ENCODE data around the gene MAP4K4. TPM values are rescaled to one million over a fixed set of nuclear protein-coding genes. Genes with fewer than 3 reads are reported as not detected.

Gene MAP4K4
- total and polyA plus RNA-seq, 8 donors = 9.6 to 71.6 (median 23.8) TPM

- Histone ChIP-seq H3K36me3 (peaks cover 14 to 44% (median 37%) of the 10 kb centered on the region in 4 donors), H3K4me3 (no peak overlapping the region), H3K4me1 (no peaks in the 10 kb centered on the region), H3K27me3 (no peaks in the 10 kb centered on the region), H3K27ac (no peak overlapping the region), H3K9me3 (no peaks in the 10 kb centered on the region)
- intact Hi-C loops (cut with DNase I; ENCODE audit: low total_unique reads) = no loop called here
- 45 to 93% (median 89%) methylated on average over 2 of the region's 2 CpGs for WGBS, 5 donors
- DNase-seq = no peak
- TF ChIP-seq POLR2A (IDR thresholded peaks at IDR 0.05) (no peak), POLR2AphosphoS5 (IDR thresholded peaks at IDR 0.05) (no peak), EP300 (IDR thresholded peaks at IDR 0.05) (no peak)
- TF ChIP-seq, protein P1, sequence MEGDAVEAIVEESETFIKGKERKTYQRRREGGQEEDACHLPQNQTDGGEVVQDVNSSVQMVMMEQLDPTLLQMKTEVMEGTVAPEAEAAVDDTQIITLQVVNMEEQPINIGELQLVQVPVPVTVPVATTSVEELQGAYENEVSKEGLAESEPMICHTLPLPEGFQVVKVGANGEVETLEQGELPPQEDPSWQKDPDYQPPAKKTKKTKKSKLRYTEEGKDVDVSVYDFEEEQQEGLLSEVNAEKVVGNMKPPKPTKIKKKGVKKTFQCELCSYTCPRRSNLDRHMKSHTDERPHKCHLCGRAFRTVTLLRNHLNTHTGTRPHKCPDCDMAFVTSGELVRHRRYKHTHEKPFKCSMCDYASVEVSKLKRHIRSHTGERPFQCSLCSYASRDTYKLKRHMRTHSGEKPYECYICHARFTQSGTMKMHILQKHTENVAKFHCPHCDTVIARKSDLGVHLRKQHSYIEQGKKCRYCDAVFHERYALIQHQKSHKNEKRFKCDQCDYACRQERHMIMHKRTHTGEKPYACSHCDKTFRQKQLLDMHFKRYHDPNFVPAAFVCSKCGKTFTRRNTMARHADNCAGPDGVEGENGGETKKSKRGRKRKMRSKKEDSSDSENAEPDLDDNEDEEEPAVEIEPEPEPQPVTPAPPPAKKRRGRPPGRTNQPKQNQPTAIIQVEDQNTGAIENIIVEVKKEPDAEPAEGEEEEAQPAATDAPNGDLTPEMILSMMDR (IDR thresholded peaks at IDR 0.05) = no peak
These were observed 198.4 kb downstream of the MAP4K4 start for GRCh38 chr2:101895819-101896322.

DNA sequence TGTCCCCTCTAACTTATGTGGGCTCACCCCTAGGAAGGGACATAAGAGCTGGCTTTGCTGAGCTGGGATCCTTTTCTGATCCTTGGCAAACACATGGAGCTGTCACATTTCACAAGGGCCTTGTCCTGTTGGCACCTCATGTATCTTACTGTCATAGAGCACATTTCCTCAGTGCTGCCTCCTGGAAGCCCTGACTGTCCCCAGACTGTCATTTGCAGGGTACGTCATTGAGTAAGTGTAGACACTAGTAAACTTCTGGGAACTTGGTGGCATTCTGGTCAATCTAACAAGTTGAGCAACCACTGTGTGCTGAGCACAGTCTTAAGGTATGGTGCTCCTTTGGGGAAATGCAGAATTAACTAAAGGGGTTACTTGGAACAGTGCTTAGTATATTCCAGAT lies 199.8 kb downstream of the MAP4K4 start:
- WGBS, 5 donors = 88 to 100% (median 94%) methylated on average over 1 of the region's 1 CpG
- no peak for DNase-seq
- H3K4me1 ChIP-seq = no peaks in the 10 kb centered on the region
- H3K27ac ChIP-seq = peak overlapping the region in 1 of 5 donors; percentile 29
- H3K9me3 ChIP-seq = peaks cover 0 to 8% (median 6%) of the 10 kb centered on the region in 4 donors
- H3K36me3 ChIP-seq = peaks cover 9 to 31% (median 23%) of the 10 kb centered on the region in 4 donors
- no peak overlapping the region for H3K4me3 ChIP-seq
- TF ChIP-seq POLR2A (IDR thresholded peaks at IDR 0.05) (no peak), POLR2AphosphoS5 (IDR thresholded peaks at IDR 0.05) (no peak), EP300 (IDR thresholded peaks at IDR 0.05) (no peak)
- TF ChIP-seq, protein P1 (IDR thresholded peaks at IDR 0.05) = no peak
- no peaks in the 10 kb centered on the region for H3K27me3 ChIP-seq
- intact Hi-C loops (cut with DNase I; ENCODE audit: low total_unique reads) = no loop called here

DNA sequence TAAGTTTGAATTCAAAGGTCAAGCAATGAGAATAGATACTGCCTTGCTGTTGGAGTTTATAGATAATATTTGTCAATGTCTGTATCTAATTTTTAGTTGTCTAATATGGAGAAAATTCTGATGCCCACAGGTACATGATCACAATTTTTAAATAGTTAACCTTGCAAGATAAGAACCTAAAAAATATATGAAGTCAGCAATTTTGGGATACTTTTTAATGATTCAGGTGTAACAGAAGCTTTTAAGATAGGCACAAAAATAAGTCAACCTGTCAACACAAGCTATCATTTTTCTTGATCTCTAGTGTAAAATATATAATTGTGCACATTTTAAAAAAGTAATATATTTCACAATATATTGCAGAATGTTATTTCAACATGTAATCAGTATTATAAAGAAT lies 201.8 kb downstream of the MAP4K4 start:
- Histone ChIP-seq H3K9me3 (peaks cover 0 to 8% (median 8%) of the 10 kb centered on the region in 4 donors), H3K36me3 (peaks cover 0 to 11% (median 3%) of the 10 kb centered on the region in 4 donors), H3K4me3 (no peak overlapping the region), H3K27me3 (no peaks in the 10 kb centered on the region), H3K4me1 (no peaks in the 10 kb centered on the region), H3K27ac (no peak overlapping the region)
- TF ChIP-seq EP300 (IDR thresholded peaks at IDR 0.05) (no peak), POLR2AphosphoS5 (IDR thresholded peaks at IDR 0.05) (no peak), POLR2A (IDR thresholded peaks at IDR 0.05) (no peak)
- TF ChIP-seq, protein P1 (IDR thresholded peaks at IDR 0.05) = no peak
- DNase-seq = no peak
- intact Hi-C loops (cut with DNase I; ENCODE audit: low total_unique reads) = no loop called here

- no peak overlapping the region for H3K27ac ChIP-seq
- H3K9me3 ChIP-seq = peaks cover 0 to 8% (median 8%) of the 10 kb centered on the region in 4 donors
- TF ChIP-seq POLR2A (IDR thresholded peaks at IDR 0.05) = no peak
- TF ChIP-seq, protein P1 (IDR thresholded peaks at IDR 0.05) = no peak
- TF ChIP-seq POLR2AphosphoS5 (IDR thresholded peaks at IDR 0.05) = no peak
- TF ChIP-seq EP300 (IDR thresholded peaks at IDR 0.05) = no peak
- no peak overlapping the region for H3K4me3 ChIP-seq
- intact Hi-C loops (cut with DNase I; ENCODE audit: low total_unique reads) = no loop called here
- WGBS, 5 donors = 61 to 74% (median 72%) methylated on average over 1 of the region's 1 CpG
- no peaks in the 10 kb centered on the region for H3K4me1 ChIP-seq
- no peaks in the 10 kb centered on the region for H3K27me3 ChIP-seq
- peaks cover 0 to 11% (median 0%) of the 10 kb centered on the region in 4 donors for H3K36me3 ChIP-seq
- no peak for DNase-seq
These were observed 202.4 kb downstream of the MAP4K4 start for GRCh38 chr2:101899871-101900270.

All from stomach (tissue), 9 donors.